ENCODE results near the gene RPN2.

Gene RPN2

DNA sequence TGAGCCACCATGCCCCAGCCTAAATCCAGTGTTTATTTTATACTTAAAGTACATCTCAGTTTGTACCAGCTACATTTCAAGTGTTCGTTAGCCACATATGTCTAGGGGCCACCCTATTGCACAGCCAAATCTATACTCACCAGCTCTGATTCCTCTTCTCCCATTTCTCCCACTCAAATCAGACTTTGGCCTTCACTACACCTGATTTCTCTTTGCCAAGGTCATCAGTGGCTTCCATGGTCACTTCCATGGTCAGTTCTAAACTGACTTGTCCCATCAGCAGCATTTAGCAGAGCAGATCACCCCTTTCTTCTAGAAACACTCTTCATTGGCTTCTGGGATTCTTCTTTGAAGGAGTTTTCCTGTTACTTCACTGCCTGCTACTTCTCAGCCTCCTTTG is 68.4 kb downstream of the RPN2 start:
- TF ChIP-seq POLR2A (IDR thresholded peaks at IDR 0.05; ENCODE audit: low read depth, low read length), result no peak
- no peak for FAIRE-seq
- no peak for DNase-seq (ENCODE audit: insufficient read length, low spot score)

DNA sequence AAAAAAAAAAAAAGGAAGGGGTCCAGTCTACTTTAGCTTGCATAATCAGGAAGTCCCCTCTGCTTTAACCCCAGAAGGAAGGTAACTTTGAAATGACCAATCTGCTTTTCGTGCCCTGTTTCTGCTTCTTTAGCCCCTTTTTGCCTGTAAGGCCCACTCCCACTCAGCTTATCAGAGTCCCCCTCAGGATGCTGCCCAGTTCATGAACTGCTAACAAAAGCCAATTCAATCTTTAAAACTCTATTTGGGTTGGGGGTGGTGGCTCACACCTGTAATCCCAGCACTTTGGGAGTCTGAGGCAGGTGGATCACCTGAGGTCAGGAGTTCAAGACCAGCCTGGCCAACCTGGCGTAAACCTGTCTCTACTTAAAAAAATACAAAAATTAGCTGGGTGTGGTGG is 70.2 kb downstream of the RPN2 start:
- no peak for FAIRE-seq
- TF ChIP-seq POLR2A (IDR thresholded peaks at IDR 0.05; ENCODE audit: low read depth, low read length), result no peak
- no peak for DNase-seq (ENCODE audit: insufficient read length, low spot score)

DNA sequence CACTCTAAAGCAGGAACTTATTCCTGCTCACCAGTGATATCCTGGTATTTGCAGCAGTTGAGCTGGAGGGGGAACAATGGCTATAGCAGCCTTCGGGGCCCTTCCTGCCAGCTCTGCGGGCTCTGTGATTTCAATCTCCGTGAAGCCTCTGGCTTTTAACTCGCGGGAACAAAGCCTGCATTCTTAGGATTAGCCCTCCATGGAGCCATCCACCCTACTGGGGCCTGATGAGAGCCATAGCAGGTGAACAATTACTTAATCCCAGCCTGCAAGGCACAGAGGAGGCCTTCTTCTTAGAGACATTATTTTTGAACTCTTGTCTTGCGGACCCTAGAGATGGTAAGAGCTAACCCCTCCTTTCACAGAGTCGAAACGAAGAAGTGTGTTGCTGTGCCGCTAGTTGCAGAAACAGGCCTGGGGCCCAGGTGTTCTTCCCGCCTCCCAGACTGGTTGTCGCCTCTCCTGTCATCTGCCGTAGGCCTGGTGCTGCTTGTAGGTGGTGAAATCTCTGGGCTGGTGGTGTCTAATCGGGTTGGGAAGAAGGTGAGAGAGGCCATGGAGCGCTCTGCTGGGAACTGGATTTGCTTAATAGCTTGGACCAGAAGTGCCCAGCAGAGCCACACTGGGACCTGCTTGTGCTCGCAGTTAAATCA is 72.8 kb downstream of the RPN2 start:
- no peak for FAIRE-seq
- TF ChIP-seq POLR2A (IDR thresholded peaks at IDR 0.05; ENCODE audit: low read depth, low read length), result no peak
- no peak for DNase-seq (ENCODE audit: insufficient read length, low spot score)

DNA sequence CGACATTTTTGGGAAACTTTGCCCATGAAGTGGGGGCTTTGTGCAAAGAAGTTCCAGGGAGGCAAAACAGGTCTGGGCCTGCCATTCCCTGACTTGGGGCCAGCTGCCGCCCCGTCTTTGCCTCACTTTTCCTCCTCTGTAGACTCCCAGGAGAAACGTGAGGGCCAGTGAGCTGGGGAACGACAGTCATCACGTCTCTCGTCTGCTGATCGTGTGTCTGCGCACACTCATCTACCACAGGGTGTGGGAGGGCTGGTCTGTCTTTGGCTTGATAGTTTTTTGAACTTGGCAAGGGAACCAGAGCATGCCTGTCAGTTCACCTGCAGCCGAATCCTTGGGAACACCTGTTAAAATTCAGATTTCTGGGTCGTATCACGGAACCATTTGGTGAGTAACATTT is 74.0 kb downstream of the RPN2 start:
- no peak for FAIRE-seq

DNA sequence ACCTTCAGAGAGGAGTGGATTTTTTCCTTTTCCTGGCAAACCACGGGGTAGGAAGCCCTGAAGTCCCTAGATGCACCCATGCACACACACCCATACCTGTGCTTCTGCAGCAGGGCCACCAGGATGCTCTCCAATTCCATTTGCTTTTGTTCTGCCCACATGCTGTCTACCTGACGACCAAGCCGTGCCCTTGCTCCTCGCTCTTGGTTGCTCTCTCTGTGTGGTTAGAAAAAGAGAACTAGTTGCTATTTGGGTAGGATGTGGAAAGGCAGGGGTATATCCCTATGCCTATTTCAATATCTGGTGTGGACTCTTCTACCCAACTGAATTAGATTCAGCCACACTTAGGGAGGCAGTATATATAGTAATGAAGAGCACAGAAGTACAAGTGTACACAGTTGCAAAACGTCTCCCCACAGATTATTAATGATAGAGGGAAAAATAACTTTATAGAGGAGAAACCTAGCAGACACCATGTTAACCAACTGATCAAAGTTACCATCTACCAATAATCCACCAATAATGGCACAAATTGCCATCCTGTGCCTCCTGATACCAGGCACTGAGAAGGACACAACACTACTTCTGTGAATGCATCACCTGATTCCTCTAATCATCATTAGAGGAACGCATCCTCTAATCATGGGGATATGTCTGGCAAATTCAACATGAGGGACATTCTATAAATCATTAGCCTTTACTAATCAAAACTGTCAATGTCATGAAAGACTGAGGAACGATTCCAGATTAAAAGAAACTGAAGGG is 75.2 kb downstream of the RPN2 start:
- DNase-seq (ENCODE audit: insufficient read length, low spot score) (no peak), FAIRE-seq (no peak)
- TF ChIP-seq POLR2A (IDR thresholded peaks at IDR 0.05; ENCODE audit: low read depth, low read length), result no peak

More for the DNA sequence above, 74.0 kb downstream of the RPN2 start:
- no peak for DNase-seq (ENCODE audit: insufficient read length, low spot score)
- no peak for TF ChIP-seq POLR2A (IDR thresholded peaks at IDR 0.05; ENCODE audit: low read depth, low read length)

DNA sequence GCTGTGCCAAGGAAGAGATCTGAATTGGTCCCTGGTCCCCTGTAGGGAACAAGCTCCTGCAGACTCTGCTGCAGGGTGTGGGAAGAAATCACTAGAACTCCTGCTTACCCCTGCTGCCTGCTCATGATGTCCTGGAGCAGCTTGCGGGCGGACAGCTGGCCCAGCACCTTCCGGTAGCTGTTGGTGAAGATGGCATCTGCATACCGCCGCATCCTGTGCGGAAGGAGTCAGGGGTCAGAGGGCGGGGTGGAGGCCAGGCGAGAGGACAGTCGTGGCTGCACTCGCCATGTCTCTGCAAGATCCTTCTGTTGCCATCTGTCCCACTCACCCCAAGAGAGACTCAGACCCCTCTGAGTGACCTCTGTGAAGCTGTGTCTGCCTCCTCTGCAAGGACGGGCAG is 77.2 kb downstream of the RPN2 start:
- FAIRE-seq (no peak), DNase-seq (ENCODE audit: insufficient read length, low spot score) (no peak)
- TF ChIP-seq POLR2A (IDR thresholded peaks at IDR 0.05; ENCODE audit: low read depth, low read length), result no peak

DNA sequence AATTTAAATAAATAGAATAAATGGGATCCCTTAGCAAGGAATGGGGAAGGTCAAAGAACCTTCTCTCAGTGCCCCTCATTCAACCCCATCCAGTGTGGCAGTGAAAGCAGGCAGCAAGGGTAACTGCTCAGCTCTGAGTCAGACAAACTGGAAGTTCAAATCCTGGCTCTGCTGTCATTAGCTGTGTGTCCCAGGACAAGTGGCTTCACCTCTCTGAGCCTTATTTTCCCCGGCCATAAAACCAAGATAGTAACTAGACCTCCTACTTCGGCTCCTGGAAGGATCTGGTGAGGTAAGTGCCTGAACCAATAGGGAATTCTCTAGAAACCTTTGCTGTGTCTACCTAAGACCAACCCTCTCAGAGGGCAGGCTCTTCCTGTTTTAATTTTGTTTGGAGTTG is 78.4 kb downstream of the RPN2 start:
- no peak for FAIRE-seq

DNA sequence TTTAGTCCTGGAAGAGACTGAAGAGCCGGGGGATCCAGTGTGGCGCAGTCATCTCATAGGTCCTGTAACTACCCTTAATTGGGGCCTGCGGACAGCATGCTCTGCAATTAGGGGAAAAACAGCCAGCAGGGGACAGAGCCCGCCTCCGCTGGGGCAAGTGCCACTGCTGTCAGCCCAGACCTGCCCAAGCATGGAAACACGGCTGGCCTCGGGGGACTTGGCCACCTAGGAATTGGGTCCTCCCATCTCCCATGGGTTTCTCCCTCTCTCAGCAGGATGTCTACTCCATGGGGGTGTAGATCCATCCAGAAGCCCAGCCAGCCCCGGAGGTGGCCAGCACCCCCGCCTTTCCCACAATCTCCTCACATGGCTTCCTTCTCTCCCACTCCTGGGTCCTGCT is 78.9 kb downstream of the RPN2 start:
- no peak for FAIRE-seq
- no peak for TF ChIP-seq POLR2A (IDR thresholded peaks at IDR 0.05; ENCODE audit: low read depth, low read length)
- no peak for DNase-seq (ENCODE audit: insufficient read length, low spot score)

More for the DNA sequence above, 78.4 kb downstream of the RPN2 start:
- TF ChIP-seq POLR2A (IDR thresholded peaks at IDR 0.05; ENCODE audit: low read depth, low read length), result no peak
- no peak for DNase-seq (ENCODE audit: insufficient read length, low spot score)

DNA sequence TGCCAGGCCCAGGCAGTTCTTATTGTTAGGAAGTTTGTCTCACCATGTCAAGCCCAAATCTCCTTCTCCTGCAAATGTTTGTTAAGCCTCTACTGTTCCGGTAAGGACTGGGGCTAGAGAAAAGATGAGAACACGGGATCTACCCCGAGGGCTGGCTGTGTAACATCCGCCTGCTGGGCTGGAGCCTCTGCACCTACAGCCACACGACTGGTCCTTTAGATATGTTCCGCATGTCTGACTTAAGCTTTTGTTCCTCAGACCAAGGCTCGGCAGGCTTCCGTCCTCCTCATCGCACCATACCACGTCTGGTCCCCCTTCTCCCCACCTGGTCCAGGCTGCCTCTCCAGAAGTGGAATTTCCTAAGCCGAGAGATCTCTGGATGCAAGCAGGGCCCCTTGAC is 79.9 kb downstream of the RPN2 start:
- no peak for DNase-seq (ENCODE audit: insufficient read length, low spot score)
- no peak for TF ChIP-seq POLR2A (IDR thresholded peaks at IDR 0.05; ENCODE audit: low read depth, low read length)
- no peak for FAIRE-seq

DNA sequence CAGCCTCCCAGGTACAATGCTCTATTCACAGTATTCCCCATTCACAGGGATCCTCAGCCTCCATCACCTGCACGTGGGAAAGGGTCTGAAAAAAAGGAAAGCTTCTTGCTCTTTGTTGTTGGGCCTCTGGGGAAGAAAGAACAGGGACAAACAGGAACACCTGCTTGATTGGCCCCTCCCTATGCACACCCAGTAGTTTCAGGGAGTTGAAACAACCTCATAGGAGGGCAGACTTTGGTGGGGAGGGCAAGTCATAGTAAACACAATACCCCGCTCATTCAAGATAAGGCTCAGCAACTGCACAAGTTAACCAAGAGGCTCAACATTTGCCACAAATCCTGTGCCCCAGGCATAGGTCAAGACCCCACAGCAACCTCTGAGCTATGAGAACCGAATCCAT is 80.7 kb downstream of the RPN2 start:
- TF ChIP-seq POLR2A (IDR thresholded peaks at IDR 0.05; ENCODE audit: low read depth, low read length), result no peak
- DNase-seq (ENCODE audit: insufficient read length, low spot score), result no peak
- FAIRE-seq, result no peak

DNA sequence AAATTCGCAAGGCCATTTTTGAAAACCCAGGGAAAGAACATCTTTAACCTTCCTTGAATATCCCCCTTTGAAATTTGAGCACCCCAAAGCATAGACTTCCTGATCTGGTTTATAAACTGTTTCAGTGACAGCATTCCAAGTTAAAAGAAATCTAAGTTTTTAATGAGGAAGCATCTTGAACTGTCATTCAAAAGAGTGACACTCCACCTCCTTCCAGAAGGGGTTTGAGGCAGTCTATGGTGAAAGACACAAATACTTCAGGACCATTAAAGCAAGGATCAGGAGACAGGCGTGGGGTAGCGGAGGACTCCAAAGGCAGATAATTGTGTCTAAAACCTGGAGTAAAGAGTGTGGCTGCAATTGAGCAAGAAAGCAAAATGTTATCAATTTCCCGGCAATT is 81.8 kb downstream of the RPN2 start:
- FAIRE-seq (no peak), DNase-seq (ENCODE audit: insufficient read length, low spot score) (no peak)
- TF ChIP-seq POLR2A (IDR thresholded peaks at IDR 0.05; ENCODE audit: low read depth, low read length), result no peak

DNA sequence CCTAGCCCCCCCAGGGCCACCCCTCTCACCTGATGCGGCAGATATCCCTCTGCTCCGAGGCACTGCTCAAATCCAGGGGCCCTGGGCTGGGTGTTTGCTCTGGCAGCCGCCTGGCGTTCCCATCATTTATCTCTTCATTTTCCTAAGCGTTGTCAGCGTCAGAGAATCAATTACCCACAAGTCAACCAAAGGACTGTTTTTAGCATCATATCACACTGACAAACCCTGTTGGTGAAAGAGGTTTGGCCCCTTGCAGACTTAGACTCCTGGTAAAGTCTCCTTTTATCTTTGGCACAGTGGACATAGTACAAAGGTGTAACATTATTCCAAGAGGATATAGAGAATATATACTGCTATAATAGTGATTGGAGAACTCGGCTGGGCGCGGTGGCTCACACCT is 82.6 kb downstream of the RPN2 start, which contains the start of gene GHRH:
TSS of gene GHRH (minus strand) at position 101 of the 400 bp plus-strand sequence. CDS start 4,925 bp downstream, outside the sequence.
- FAIRE-seq, result no peak
- no peak for TF ChIP-seq POLR2A (IDR thresholded peaks at IDR 0.05; ENCODE audit: low read depth, low read length)

DNA sequence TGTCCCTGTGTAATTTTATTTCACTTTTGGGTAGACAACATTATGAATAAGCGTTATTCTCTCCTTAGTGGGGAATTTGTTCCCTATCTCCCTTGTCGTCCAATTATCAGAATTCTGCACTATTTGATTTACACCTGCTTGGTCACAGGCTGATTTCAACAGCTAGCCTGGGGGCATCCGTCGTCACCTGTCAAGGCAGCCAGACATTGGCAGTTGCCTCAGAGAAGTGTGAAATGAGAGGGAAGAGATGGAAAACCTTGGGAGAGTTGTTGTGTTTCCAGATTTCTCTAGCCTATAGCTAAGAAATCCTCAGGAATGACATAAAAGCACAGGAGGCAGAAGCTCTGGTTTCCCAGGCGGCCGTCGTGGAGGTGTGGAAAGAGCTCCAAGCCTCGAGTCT is 83.4 kb downstream of the RPN2 start:
- FAIRE-seq (no peak), DNase-seq (ENCODE audit: insufficient read length, low spot score) (no peak)
- TF ChIP-seq POLR2A (IDR thresholded peaks at IDR 0.05; ENCODE audit: low read depth, low read length), result no peak

More for the DNA sequence above, 82.6 kb downstream of the RPN2 start, which contains the start of gene GHRH:
- no peak for DNase-seq (ENCODE audit: insufficient read length, low spot score)

DNA sequence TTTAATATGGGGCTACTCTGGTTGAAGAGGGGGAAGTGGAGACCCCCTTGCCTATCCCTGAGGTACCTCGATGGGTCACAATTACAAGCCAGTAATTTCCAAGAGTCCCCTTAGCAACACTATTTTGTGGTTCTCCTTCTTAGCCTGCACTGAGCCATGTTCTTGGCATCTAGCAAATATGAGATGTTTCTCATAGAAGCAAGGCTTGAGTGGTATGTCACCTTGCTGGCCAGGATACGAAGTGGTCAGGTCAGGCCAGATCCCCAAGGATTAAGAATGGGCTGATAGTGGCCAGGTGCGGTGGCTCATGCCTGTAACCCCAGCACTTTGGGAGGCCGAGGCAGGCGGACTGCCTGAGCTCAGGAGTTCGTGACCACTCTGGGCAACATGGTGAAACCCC is 84.6 kb downstream of the RPN2 start:
- no peak for DNase-seq (ENCODE audit: insufficient read length, low spot score)
- FAIRE-seq, result no peak
- TF ChIP-seq POLR2A (IDR thresholded peaks at IDR 0.05; ENCODE audit: low read depth, low read length), result no peak

DNA sequence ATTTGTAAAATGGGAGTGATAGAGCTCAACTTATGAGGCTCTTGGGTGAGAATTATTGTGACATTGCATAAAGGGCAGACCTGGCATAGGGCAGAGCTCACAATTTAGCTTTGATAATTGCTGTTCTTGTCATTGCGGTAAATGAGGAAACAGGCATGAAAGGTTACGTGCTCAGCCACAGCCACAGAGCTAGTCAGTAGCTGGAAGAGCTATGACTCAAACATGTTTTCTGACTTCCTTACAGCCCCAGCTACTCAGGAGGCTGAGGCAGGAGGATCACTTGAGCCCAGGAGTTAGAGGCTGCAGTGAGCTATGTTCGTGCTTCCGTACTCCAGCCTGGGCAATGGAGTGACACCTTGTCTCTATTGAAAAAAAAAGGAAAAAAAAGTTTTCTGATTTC is 86.0 kb downstream of the RPN2 start:
- FAIRE-seq (no peak), DNase-seq (ENCODE audit: insufficient read length, low spot score) (no peak)

More for the DNA sequence above, 86.0 kb downstream of the RPN2 start:
- TF ChIP-seq POLR2A (IDR thresholded peaks at IDR 0.05; ENCODE audit: low read depth, low read length), result no peak
